Right forelimb (tissue), 1 donor: ENCODE results near the gene CNIH2.
"Not testable (repeated sequence)": the region's sequence is repeated elsewhere in the genome, so short reads cannot be mapped to it uniquely, and the experiment has no call there.

Experiments used
- DNase-seq: peaks from one replicate; pipeline ENCODE4 v3.0.0-alpha.2; 2018

Gene CNIH2

GRCh38 chr11:66316849-66317251 lies 38.9 kb downstream of the CNIH2 start, which contains the start of gene CD248:
CD248 (minus strand) TSS chr11:66317044; CDS start chr11:66317027, 17 bp downstream.
- peak; percentile 87 for DNase-seq

DNA sequence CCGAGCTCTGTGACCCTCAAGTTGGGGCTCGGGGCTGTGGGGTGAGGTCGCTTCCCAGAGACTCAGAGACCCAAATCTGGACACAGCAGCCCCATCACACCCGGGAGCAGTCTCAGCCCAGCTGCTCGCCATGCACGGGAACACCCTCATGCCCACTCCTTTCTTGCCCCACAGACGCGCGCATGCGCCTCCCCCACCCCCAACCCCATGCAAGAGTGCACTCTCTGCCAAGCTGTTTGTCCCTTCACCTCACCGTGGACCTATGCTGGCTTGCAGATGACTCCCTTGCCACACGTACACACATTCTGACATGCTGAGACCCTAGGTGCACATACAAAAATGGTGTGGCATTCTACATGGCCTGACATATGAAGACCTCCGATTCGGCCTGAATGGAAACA lies 39.3 kb downstream of the CNIH2 start:
- peak; percentile 77 for DNase-seq

DNA sequence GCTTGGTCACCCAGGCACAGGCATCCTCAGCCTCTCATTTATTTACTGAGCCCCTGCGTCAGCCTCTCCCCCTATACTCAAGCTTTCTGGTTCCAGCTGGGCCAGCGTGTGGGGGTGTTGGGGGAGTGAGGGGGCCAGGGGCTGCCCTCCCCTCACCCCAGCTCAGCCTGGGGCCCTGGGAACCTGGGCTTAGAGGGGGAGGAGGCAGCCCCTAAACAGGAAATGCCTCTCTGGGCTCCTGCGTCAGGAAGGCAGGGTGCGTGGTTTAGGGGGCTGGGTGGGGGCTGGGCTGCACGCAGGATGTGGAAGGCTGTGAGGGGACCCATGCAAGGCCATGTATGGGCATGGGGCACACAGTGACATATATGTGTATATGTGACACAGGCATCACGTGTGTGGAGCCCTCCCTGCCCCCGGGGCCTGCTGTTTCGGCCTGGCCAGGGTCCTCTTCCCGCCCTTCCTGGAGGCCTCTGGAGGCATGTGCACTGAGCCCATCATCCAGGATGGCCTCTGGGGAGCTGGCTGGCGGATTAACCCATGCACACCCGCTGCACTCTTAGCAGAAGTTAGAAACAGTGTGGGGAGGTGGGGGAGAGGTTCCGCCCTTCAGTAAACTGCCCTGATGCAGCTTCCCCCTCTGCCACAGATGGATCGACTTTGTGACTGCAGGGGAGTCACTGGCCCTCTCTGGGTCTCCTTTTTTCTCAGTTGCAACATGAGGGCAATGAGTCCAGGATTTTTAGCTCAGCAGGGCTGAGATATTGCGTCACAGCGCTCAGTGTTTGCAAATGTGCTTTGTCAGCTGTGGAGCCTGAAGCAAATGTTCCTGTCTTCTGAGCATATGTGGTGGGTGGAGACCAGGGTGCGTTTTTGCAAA lies 40.0 kb downstream of the CNIH2 start:
- DNase-seq: peak; percentile 62

DNA sequence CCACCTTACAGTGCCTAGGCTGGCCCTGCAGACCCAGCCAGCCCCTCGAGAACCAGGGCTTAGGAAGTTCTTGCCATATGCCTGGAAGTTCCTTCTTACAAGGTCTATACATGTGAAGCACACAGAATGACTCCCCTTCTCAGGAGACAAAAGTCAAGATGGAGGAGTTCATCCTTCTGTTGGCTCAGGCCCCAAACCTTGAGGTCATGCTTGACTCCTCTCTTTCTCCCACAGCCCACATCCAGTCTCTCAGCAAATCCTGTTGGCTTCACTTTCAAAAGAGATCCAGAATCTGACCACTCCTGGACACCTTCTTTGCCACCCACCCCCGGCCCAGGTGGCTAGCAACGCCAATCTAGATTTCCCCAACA lies 40.6 kb downstream of the CNIH2 start:
- no peak for DNase-seq

- DNase-seq: not testable (repeated sequence)
These were observed 42.3 kb downstream of the CNIH2 start for GRCh38 chr11:66320289-66320688.

GRCh38 chr11:66320748-66321147 lies 42.8 kb downstream of the CNIH2 start:
- not testable (repeated sequence) for DNase-seq

- no peak for DNase-seq
These were observed 43.6 kb downstream of the CNIH2 start for GRCh38 chr11:66321606-66322005.

- no peak for DNase-seq
These were observed 44.9 kb downstream of the CNIH2 start for GRCh38 chr11:66322732-66323427.

DNA sequence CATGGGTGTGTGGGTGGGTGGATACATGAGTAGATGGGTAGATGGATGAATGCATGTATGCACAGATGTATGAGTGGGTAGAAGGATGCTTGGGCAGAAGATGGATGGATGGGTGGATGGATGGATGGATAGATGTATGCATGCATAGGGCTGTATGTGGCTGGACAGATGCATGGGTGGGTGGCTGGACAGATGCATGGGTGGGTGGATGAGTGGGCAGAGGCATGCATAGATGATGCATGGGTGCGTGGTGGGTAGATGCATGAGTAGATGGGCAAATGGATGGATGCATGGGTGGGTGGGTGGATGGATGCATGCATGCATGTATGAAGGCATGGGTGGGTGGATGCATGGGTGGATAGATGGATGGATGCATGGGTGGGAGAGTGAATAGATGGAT lies 45.7 kb downstream of the CNIH2 start:
- no peak for DNase-seq

DNA sequence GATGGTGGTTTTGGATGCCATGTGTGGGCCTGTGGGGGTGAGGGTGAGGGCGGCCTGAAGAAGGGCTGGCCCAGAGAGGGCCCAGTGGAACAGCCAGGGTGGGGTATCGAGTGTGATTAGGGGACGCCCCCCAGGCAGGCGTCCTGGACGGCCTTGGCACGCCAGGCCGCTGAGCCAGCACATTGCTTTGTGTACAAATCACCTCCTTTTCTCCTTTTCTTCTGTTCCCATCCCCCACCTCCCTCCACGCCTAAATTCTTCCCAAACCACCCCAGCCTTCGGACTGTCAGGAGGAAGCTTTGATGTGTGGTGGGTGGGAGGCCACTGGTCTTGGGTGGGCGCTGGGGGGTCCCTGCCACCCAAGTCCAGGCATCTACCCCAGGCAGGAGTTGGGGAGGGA lies 46.7 kb downstream of the CNIH2 start:
- no peak for DNase-seq

DNA sequence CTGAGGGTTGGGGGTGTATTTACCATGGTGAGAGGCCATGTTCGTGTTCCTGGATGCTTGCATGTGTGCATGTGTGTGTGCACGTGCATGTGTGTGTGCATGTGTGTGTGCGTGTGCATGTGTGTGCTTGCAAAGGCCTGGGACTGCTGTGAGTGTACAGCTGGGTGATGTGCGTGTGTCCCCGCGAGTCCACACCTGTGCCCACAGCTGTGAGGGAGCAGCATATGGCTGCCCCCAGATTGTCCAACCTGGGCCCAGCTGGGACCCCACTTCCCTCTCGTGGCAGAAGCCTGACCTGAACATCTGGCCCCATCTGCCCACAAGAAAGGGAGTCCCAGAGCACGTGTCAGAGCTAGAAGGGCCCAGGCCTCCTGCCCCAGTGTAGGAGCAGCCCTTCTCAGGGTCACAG lies 47.3 kb downstream of the CNIH2 start:
- no peak for DNase-seq

DNA sequence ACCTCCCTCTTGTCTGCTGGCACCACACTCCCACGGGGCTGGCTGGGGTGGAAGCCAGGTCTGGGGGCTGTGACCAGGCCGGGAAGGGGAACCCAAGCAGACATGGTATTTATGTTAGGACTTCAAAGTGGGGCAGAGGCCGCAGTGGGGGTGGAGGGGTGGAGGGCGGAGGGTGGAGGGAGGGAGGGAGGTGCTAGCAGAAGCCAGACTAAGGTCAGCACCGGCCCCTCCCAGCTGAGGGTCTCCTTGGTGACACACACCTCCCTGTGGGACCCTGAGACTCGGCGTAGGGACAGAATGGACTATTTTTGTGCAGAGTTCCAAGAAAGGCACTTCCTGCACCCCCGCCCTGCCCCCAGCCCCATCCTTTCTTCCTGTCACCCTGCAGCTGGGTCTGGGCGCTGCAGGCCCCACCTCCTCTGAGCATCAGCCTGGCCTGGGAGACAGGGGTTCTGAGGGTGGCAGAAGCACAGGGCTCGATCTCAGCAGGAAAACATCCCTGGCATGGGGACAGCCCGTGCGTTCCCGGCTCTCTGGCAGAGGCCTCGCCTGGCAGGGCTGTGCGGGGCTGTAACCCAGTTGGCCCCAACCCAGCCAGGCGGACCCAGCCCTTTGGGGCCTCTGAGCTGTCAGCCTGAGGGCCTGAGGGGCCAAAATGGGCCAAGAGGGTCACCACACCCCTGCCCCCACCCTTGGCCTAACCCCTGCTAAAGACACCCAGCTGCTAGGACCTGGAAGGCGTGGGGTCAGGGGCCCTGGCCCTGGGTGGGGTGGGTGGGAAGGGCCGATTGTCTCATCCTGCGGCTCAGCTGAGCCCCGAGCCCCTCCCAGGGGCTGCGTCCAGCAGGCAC lies 48.5 kb downstream of the CNIH2 start:
- no peak for DNase-seq

GRCh38 chr11:66327171-66328030 lies 49.4 kb downstream of the CNIH2 start:
- DNase-seq: no peak

DNA sequence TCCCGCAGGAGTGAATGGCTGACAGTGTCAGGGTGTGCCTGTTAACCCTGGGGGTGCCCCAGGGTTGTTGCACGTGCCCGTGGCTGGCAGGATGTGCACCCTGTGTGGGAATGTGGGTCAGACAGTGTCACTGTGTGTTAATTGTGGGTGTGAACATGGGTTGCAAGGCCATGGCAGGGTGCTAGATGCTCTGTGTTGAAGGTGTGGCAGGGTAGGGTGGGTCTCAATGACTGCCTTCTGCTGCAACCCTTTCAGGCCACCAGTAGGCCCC lies 50.0 kb downstream of the CNIH2 start:
- DNase-seq: no peak

DNA sequence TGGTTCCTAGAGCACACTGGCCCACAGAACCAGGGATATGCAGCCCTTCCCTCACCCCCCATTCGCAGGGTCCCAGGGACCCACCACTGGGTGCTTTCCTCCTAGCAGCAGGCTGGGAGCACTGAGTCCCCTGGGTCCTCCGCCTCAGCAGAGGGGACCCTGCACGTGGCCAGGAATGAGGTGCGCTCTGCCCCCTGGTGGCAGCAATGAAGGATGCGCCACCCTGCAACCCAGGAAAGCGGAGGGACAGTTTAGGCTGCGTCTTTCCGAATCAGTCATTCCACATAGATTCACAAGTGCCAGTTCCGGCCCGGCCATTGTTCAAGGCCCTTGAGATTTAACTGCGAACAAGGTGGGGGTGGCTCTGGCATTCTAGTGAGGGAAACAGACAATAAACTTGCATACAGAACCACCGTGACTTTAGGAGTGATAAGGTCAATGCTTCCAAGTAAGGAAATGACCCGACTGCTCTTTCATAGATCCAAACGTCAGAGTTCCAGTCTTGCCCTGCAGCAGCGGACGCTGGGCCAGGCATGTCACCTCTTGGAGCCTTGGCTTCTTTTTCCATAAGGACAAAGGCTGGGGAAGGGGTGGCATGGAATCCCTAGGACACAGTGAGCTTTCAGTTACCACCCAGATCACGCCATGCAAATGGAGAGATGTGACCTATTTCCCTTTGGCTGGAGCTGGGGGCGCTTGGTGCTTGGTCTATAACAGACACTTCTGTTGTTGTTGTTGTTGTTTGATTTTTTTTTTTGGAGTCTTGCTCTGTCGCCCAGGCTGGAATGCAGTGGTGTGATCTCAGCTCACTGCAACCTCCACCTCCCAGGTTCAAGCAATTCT lies 50.5 kb downstream of the CNIH2 start:
- DNase-seq: peak; percentile 84

DNA sequence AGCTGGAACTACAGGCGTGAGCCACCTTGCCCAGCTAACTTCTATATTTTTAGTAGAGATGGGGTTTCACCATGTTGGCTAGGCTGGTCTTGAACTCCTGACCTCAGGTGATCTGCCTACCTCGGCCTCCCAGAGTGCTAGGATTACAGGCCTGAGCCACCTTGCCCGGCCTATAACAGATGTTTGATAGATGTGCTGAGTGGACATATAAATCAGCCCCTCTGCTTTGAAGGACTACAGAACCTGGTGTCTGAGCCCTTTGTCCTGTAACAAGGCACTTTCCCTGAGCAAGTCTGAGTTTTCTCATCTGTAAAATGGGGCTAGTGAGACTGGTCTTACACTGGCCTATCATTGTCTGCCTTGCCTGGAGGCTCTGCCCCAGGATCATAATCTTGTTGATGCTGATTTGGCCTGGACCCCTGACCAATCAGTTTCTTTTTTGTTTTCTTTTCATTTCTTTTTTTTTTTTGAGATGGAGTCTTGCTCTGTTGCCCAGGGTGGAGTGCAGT lies 51.2 kb downstream of the CNIH2 start:
- no peak for DNase-seq

DNA sequence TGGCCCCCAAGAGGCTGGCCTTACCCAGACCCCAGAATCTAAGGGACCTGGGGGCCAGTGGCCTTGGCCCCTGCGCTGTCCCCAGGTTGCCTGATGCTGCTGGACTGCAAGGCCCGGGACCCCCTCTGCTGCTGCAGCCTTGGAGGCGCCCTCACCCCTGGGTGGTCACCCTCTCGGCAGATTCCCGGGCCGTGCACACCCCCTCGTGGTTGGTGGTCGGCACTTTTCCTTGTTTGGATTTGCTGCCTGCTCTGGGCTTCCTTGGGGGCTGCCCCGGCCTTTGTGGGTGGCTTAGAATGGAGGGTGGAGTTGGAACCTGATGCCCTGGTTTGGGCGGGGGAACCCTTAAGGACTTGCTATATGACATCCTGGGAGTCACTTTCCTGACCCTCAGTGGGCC lies 53.0 kb downstream of the CNIH2 start:
- peak; percentile 45 for DNase-seq

DNA sequence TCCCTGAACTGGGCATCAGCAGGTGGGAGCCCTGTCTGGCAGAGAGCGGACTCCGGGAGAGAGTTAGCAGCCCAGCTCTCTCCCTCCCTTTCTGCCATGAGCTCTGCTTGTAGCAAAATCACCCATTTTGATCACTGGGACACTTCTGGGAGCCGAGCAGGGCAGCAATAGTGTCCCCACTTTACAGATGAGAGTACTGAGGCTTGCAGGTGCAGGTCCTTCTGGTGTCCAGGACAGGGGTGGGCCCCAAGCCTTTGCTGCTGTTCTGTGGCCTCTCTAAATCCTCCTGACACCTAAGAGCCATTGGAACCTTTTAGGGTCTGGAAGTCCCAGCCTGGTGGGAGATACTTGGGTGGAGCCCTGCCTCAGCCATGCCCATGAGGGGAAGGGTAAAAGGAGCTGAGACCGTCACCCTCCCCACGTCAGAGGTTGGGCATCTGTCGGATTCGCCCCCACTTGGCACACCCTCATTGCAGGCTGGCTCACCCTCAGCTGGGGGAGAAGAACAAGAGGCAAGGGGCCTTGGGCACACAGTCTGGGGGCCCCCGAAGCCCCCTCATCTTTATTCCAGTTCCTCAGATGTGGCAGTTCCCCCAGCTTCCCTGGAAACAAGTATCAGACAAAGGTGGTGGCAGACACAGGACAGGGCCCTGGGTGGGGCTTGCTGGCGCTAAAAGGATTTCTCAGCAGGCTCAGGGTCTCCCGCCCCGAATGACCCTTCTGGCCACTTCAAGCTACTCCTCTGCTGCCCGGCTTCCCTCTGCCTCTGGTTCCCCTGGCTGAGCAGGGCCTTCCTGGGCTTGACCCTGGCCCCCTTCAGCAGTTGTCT lies 53.8 kb downstream of the CNIH2 start:
- peak; percentile 31 for DNase-seq

DNA sequence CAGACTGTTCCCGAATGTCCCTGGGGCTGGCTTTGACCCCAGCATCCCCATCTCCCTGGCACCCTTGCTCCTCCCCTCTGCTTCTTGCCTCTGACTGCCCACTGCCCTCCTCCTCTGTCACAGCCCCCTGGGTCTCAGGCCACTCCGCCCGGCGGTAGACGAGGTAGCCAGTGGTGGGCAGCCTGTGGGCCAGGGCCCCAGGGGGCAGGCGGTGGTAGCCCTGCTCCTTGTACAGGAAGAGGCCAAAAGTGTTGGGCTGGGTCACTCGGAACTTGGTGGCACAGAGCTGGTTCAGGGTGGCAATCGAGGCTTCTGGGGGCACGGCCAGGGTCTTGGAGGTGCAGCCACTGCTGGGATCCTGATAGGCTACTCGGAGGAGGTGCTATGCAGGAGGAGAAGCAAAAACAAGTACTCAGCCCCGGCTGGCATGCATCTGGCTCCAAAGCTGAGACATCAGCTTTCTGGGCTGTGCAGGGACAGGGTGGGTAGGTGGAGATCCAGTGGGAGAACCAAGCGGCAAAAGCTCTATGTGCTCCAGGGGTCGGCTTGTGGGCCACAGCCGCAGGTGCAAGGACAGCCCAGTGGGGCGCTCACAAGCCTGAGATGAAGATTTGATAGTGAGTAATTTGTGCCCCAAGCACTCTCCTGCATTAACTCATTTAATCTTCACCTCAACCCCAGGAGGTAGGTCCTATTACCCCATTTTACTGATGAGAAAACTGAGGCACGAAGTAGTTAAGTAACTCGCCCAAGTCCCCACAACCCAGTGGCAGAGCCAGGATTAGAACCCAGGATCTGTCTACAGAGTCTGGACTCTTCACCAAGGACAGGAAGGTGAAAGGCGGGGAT lies 54.6 kb downstream of the CNIH2 start:
- peak; percentile 31 for DNase-seq
